Panc1 (cell line): ENCODE measurements around the gene CBS. TPM values are rescaled to one million over a fixed set of nuclear protein-coding genes. Genes with fewer than 3 reads are reported as not detected.
"Not testable (repeated sequence)": the region's sequence is repeated elsewhere in the genome, so short reads cannot be mapped to it uniquely, and the experiment has no call there.

Experiments
- ATAC-seq: fragments of 200-7000 bp; cut with Tn5 transposase; 2 replicates; pipeline ENCODE4 v1.9.1; 2020; ENCODE audit warnings: mild to moderate bottlenecking, moderate library complexity
- BruUV-seq: library from RNA; stranded (reverse); fragments of 400-500 nt; replicated peaks from 2 replicates; lab custom pipeline; 2021; lab: Mats Ljungman, UMichigan
- CTCF ChIA-PET: fragments of 300-600 bp; sonication (Branson Sonifier 250); formaldehyde crosslinking; loops from one replicate; lab custom pipeline; 2022; ENCODE audit warnings: antibody characterized with exemption; lab: Charles Lee
- POLR2A ChIA-PET: fragments of 300-600 bp; sonication (Branson Sonifier 250); formaldehyde crosslinking; loops from one replicate; lab custom pipeline; 2022; ENCODE audit warnings: antibody characterized with exemption; lab: Charles Lee
- DNase-seq: peaks from one replicate; pipeline ENCODE4 v3.0.0-alpha.2; 2010; ENCODE audit warnings: low read depth, low spot score
- H3K27ac ChIP-seq: 2 replicates; pipeline ENCODE4 v1.5.1; 2011; ENCODE audit warnings: mild to moderate bottlenecking, low read length, inconsistent platforms
- H3K27me3 ChIP-seq: fragments of 200-500 bp; sonication (Bioruptor generic); 2 replicates; pipeline ENCODE4 v1.6.0; 2014; ENCODE audit warnings: low read length, inconsistent platforms; ENCODE audit not compliant: control insufficient read depth, insufficient read depth
- H3K36me3 ChIP-seq: fragments of 200-500 bp; sonication (Bioruptor generic); 2 replicates; pipeline ENCODE4 v1.5.1; 2014; ENCODE audit warnings: inconsistent platforms, mild to moderate bottlenecking, low read length, moderate library complexity; ENCODE audit not compliant: control insufficient read depth, insufficient read depth
- H3K4me1 ChIP-seq: 2 replicates; pipeline ENCODE4 v1.5.1; 2011; ENCODE audit warnings: inconsistent platforms, mild to moderate bottlenecking, low read length, moderate library complexity; ENCODE audit not compliant: control insufficient read depth, insufficient read depth
- H3K4me3 ChIP-seq, 2 experiments: 2 replicates each; pipeline ENCODE4 v1.5.1; 2011 to 2012; ENCODE audit warnings: low read depth in 2 of 2, low read length in 2 of 2, mild to moderate bottlenecking in 2 of 2, inconsistent platforms in 1 of 2, moderate library complexity in 1 of 2
- H3K9me3 ChIP-seq: fragments of 200-500 bp; sonication (Bioruptor generic); 2 replicates; pipeline ENCODE4 v1.5.1; 2014; ENCODE audit warnings: low read depth, mild to moderate bottlenecking, inconsistent platforms, low read length, moderate library complexity; ENCODE audit not compliant: control insufficient read depth, insufficient read depth
- in situ Hi-C: cut with HindIII; loops from 2 replicates; pipeline ENCODE4 v1.10.0; 2016; ENCODE audit warnings: low sequenced_read_pairs, low pct_unique_long_range_greater_than_20kb
- intact Hi-C: fragments of 100-400 bp; cut with micrococcal nuclease; formaldehyde crosslinking; loops from one replicate; pipeline ENCODE4 v1.10.0; 2022; ENCODE audit not compliant: unreplicated experiment
- total RNA-seq: library from RNA; stranded (reverse); gene quantifications from one replicate; pipeline ENCODE4 v1.2.1, GENCODE V29; 2021; ENCODE audit not compliant: unreplicated experiment

CBS gene
- total RNA-seq, 1 experiment from 2014 or later, result 62.5 TPM

GRCh38 chr21:43068065-43068464 lies 7.6 kb downstream of the CBS start:
- H3K36me3 ChIP-seq, ATAC-seq, BruUV-seq, POLR2A ChIA-PET, in situ Hi-C loops, H3K27me3 ChIP-seq, H3K9me3 ChIP-seq, H3K4me3 ChIP-seq, CTCF ChIA-PET, H3K27ac ChIP-seq, H3K4me1 ChIP-seq, intact Hi-C loops, DNase-seq: not testable (repeated sequence)

- H3K36me3 ChIP-seq, POLR2A ChIA-PET, BruUV-seq, H3K4me1 ChIP-seq, H3K27ac ChIP-seq, intact Hi-C loops, H3K27me3 ChIP-seq, in situ Hi-C loops, H3K9me3 ChIP-seq, CTCF ChIA-PET, H3K4me3 ChIP-seq, ATAC-seq, DNase-seq: not testable (repeated sequence)
Measured at GRCh38 chr21:43066690-43067089, 8.9 kb downstream of the CBS start.

GRCh38 chr21:43065991-43066390 lies 9.6 kb downstream of the CBS start:
- CTCF ChIA-PET, H3K4me1 ChIP-seq, in situ Hi-C loops, POLR2A ChIA-PET, H3K4me3 ChIP-seq, intact Hi-C loops, H3K36me3 ChIP-seq, ATAC-seq, BruUV-seq, H3K9me3 ChIP-seq, H3K27ac ChIP-seq, H3K27me3 ChIP-seq, DNase-seq: not testable (repeated sequence)

- ATAC-seq, BruUV-seq, H3K36me3 ChIP-seq, H3K4me1 ChIP-seq, H3K4me3 ChIP-seq, in situ Hi-C loops, H3K27me3 ChIP-seq, DNase-seq, H3K9me3 ChIP-seq, intact Hi-C loops, CTCF ChIA-PET, H3K27ac ChIP-seq, POLR2A ChIA-PET: not testable (repeated sequence)
Measured at GRCh38 chr21:43064265-43064917, 11.2 kb downstream of the CBS start.

GRCh38 chr21:43062955-43063664 lies 12.5 kb downstream of the CBS start:
- H3K4me1 ChIP-seq, POLR2A ChIA-PET, H3K27ac ChIP-seq, in situ Hi-C loops, intact Hi-C loops, CTCF ChIA-PET, ATAC-seq, H3K36me3 ChIP-seq, H3K4me3 ChIP-seq, H3K27me3 ChIP-seq, DNase-seq, BruUV-seq, H3K9me3 ChIP-seq: not testable (repeated sequence)

GRCh38 chr21:43053112-43053511 lies 22.5 kb downstream of the CBS start:
- DNase-seq, POLR2A ChIA-PET, H3K36me3 ChIP-seq, ATAC-seq, H3K9me3 ChIP-seq, H3K4me1 ChIP-seq, in situ Hi-C loops, intact Hi-C loops, CTCF ChIA-PET, H3K27ac ChIP-seq, H3K27me3 ChIP-seq, H3K4me3 ChIP-seq: not testable (repeated sequence)
- BruUV-seq, result TSS peak; percentile 71

GRCh38 chr21:43045876-43046821 lies 29.5 kb downstream of the CBS start:
- H3K36me3 ChIP-seq, DNase-seq, H3K27me3 ChIP-seq, POLR2A ChIA-PET, CTCF ChIA-PET, H3K9me3 ChIP-seq, intact Hi-C loops, H3K27ac ChIP-seq, ATAC-seq, H3K4me3 ChIP-seq, BruUV-seq, in situ Hi-C loops, H3K4me1 ChIP-seq: not testable (repeated sequence)
